CD14-positive monocyte (primary cell): ENCODE data around the gene CHST7. TPM values are rescaled to one million over a fixed set of nuclear protein-coding genes. Genes with fewer than 3 reads are reported as not detected.

Source experiments
- DNase-seq, 3 donors: peaks; one replicate each; pipeline ENCODE4 v3.0.0-alpha.2; 2011 to 2022
- H2AFZ ChIP-seq: 2 replicates; pipeline ENCODE4 v1.6.0; 2012; ENCODE audit warnings: mild to moderate bottlenecking, low read depth, low read length, inconsistent platforms; ENCODE audit not compliant: insufficient read depth, poor library complexity, severe bottlenecking
- H3K27ac ChIP-seq, 2 donors: 1 replicate in 1 of 2; 2 replicates in 1 of 2; pipeline ENCODE4 v1.5.1; 2012 to 2013; ENCODE audit warnings: low read length in 2 of 2, control low read depth in 1 of 2, inconsistent platforms in 1 of 2, low read depth in 1 of 2, mild to moderate bottlenecking in 1 of 2
- H3K27me3 ChIP-seq, 2 donors: one replicate each; pipeline versions ENCODE4 v1.6.0 to v1.6.1; 2011 to 2013; ENCODE audit warnings: low read length in 2 of 2; ENCODE audit not compliant: control insufficient read depth in 2 of 2, insufficient read depth in 2 of 2
- H3K36me3 ChIP-seq, 2 donors: replicated peaks in 1 of 2; 1 replicate in 1 of 2; 2 replicates in 1 of 2; pipeline versions ENCODE4 v1.5.1 to v1.6.1; 2012 to 2013; ENCODE audit warnings: low read length in 2 of 2, control low read depth in 1 of 2, inconsistent platforms in 1 of 2, mild to moderate bottlenecking in 1 of 2; ENCODE audit not compliant: insufficient read depth in 2 of 2, control insufficient read depth in 1 of 2
- H3K4me1 ChIP-seq, 2 donors: 1 replicate in 1 of 2; 2 replicates in 1 of 2; pipeline versions ENCODE4 v1.5.1 to v1.6.1; 2012 to 2013; ENCODE audit warnings: low read length in 2 of 2, control low read depth in 1 of 2, inconsistent platforms in 1 of 2, mild to moderate bottlenecking in 1 of 2, moderate library complexity in 1 of 2; ENCODE audit not compliant: insufficient read depth in 2 of 2, control insufficient read depth in 1 of 2
- H3K4me2 ChIP-seq: replicated peaks from 2 replicates; pipeline ENCODE3; 2012; ENCODE audit warnings: low read length, moderate library complexity, mild to moderate bottlenecking; ENCODE audit not compliant: poor library complexity, severe bottlenecking; ENCODE audit errors: extremely low read depth
- H3K4me3 ChIP-seq, 3 experiments: fragments of 200-600 bp in 1 of 3; sonication (generic) in 1 of 3; replicated peaks in 1 of 3; 1 replicate in 2 of 3; 2 replicates in 1 of 3; pipeline ENCODE4 v1.5.1; 2011 to 2013; ENCODE audit warnings: low read length in 3 of 3, mild to moderate bottlenecking in 3 of 3, control low read depth in 2 of 3, low read depth in 2 of 3, inconsistent platforms in 1 of 3, moderate library complexity in 1 of 3
- H3K79me2 ChIP-seq: 2 replicates; pipeline ENCODE4 v1.6.0; 2012; ENCODE audit warnings: mild to moderate bottlenecking, control low read depth, inconsistent platforms, low read length, moderate library complexity; ENCODE audit not compliant: insufficient read depth
- H3K9ac ChIP-seq: 2 replicates; pipeline ENCODE4 v1.6.0; 2017; ENCODE audit warnings: low read length, mild to moderate bottlenecking; ENCODE audit not compliant: insufficient read depth, poor library complexity, severe bottlenecking
- H3K9me3 ChIP-seq, 2 donors: replicated peaks in 1 of 2; 1 replicate in 1 of 2; 2 replicates in 1 of 2; pipeline versions ENCODE4 v1.5.1 to v1.6.1; 2012 to 2013; ENCODE audit warnings: low read length in 2 of 2, control low read depth in 1 of 2; ENCODE audit not compliant: control insufficient read depth in 1 of 2, insufficient read depth in 1 of 2
- H4K20me1 ChIP-seq: 2 replicates; pipeline ENCODE4 v1.6.0; 2012; ENCODE audit warnings: mild to moderate bottlenecking, low read length, control low read depth, moderate library complexity; ENCODE audit not compliant: insufficient read depth
- H3K27ac Mint-ChIP-seq, 7 donors: one replicate each; pipeline ENCODE4 v1.8.0; 2020; ENCODE audit warnings: mild to moderate bottlenecking in 7 of 7, mixed read lengths in 7 of 7, moderate library complexity in 6 of 7, inconsistent platforms in 2 of 7
- H3K27me3 Mint-ChIP-seq, 3 donors: one replicate each; pipeline ENCODE4 v1.8.0; 2021 to 2022; ENCODE audit warnings: low read depth in 3 of 3, mild to moderate bottlenecking in 3 of 3, mixed read lengths in 3 of 3, moderate library complexity in 3 of 3, inconsistent platforms in 1 of 3
- H3K36me3 Mint-ChIP-seq, 2 donors: one replicate each; pipeline ENCODE4 v1.8.0; 2020; ENCODE audit warnings: mixed read lengths in 2 of 2, inconsistent platforms in 1 of 2, mild to moderate bottlenecking in 1 of 2
- H3K4me1 Mint-ChIP-seq: one replicate; pipeline ENCODE4 v1.8.0; 2020; ENCODE audit warnings: mild to moderate bottlenecking, mixed read lengths
- H3K4me3 Mint-ChIP-seq, 2 donors: one replicate each; pipeline ENCODE4 v1.8.0; 2020; ENCODE audit warnings: mild to moderate bottlenecking in 2 of 2, mixed read lengths in 2 of 2, moderate library complexity in 1 of 2
- H3K9me3 Mint-ChIP-seq, 7 donors: one replicate each; pipeline ENCODE4 v1.8.0; 2020 to 2022; ENCODE audit warnings: mixed read lengths in 7 of 7, mild to moderate bottlenecking in 6 of 7, moderate library complexity in 6 of 7, inconsistent platforms in 2 of 7
- CTCF ChIP-seq: fragments of 200-600 bp; IDR thresholded peaks from one replicate; pipeline ENCODE4 v1.8.0; 2022; ENCODE audit warnings: antibody characterized with exemption, mild to moderate bottlenecking
- WGBS: methylation state at CpG from one replicate; pipeline ENCODE4 v1.1.5; 2013; ENCODE audit warnings: missing lambda C conversion rate; ENCODE audit not compliant: insufficient coverage; 5-methylcytosine and 5-hydroxymethylcytosine counted together
- intact Hi-C, 2 donors: fragments of 100-400 bp; cut with micrococcal nuclease; formaldehyde crosslinking; loops; one replicate each; pipeline versions ENCODE4 v1.15.0 to v1.15.1; 2023
- polyA plus RNA-seq, 3 donors: library from polyadenylated mRNA; depleted of rRNA in 1 of 3; unstranded in 2 of 3; stranded (reverse) in 1 of 3; fragments of 300-500 nt in 2 of 3; fragments of >200 nt in 1 of 3; fragmentation: Illumina TruSeq in 2 of 3; gene quantifications; 1 replicate in 2 of 3; 2 replicates in 1 of 3; pipeline ENCODE4 v1.2.3, GENCODE V29; 2012 to 2021

CHST7 gene
- polyA plus RNA-seq, 3 donors = 6.6 to 19.2 (median 8.3) TPM

- peaks cover 18% of the 10 kb centered on the region in 2 donors for H3K4me1 ChIP-seq
- no peak overlapping the region for H3K4me3 ChIP-seq
- H3K9me3 ChIP-seq = no peaks in the 10 kb centered on the region
- peaks cover 26% of the 10 kb centered on the region for H3K4me1 Mint-ChIP-seq
- peaks cover 0 to 5% (median 2%) of the 10 kb centered on the region in 3 donors for H3K27me3 Mint-ChIP-seq
- no peak overlapping the region for H3K27ac Mint-ChIP-seq
- no peak for TF ChIP-seq CTCF
- no peak overlapping the region for H2AFZ ChIP-seq
- no peak overlapping the region for H3K4me3 Mint-ChIP-seq
- H3K36me3 ChIP-seq = no peaks in the 10 kb centered on the region
- peaks cover 0 to 4% of the 10 kb centered on the region in 2 donors for H3K36me3 Mint-ChIP-seq
- H3K79me2 ChIP-seq = no peaks in the 10 kb centered on the region
- no peak overlapping the region for H3K9ac ChIP-seq
- no peaks in the 10 kb centered on the region for H3K27me3 ChIP-seq
- H3K9me3 Mint-ChIP-seq = no peaks in the 10 kb centered on the region
- no peaks in the 10 kb centered on the region for H4K20me1 ChIP-seq
- no peak overlapping the region for H3K4me2 ChIP-seq
- no peak overlapping the region for H3K27ac ChIP-seq
- DNase-seq = no peak
- intact Hi-C loops = loop anchor here in 1 of 2 donors (5.0 kb wide), 1 partner anchor 43 kb away; no protein-coding TSS in a partner anchor
- WGBS = no CpG with 5 or more reads among the region's 2 CpGs
Measured at GRCh38 chrX:46584736-46585135, 11.2 kb downstream of the CHST7 start.

- Histone ChIP-seq H3K27ac (peak overlapping the region in 1 of 2 donors; percentile 42), H3K4me3 (no peak overlapping the region), H3K9me3 (no peaks in the 10 kb centered on the region), H3K4me2 (peak overlapping the region; percentile 33), H4K20me1 (no peaks in the 10 kb centered on the region), H3K79me2 (no peaks in the 10 kb centered on the region), H2AFZ (no peak overlapping the region), H3K36me3 (no peaks in the 10 kb centered on the region), H3K4me1 (peaks cover 18% of the 10 kb centered on the region in 2 donors), H3K27me3 (no peaks in the 10 kb centered on the region), H3K9ac (no peak overlapping the region)
- H3K4me3 Mint-ChIP-seq = no peak overlapping the region
- no CpG with 5 or more reads among the region's 5 CpGs for WGBS
- H3K36me3 Mint-ChIP-seq = peaks cover 0 to 4% of the 10 kb centered on the region in 2 donors
- H3K27me3 Mint-ChIP-seq = peaks cover 0 to 5% (median 2%) of the 10 kb centered on the region in 3 donors
- H3K27ac Mint-ChIP-seq = peak overlapping the region in 2 of 7 donors; percentile 63 to 73
- no peak for TF ChIP-seq CTCF
- peaks cover 28% of the 10 kb centered on the region for H3K4me1 Mint-ChIP-seq
- H3K9me3 Mint-ChIP-seq = no peaks in the 10 kb centered on the region
- intact Hi-C loops = loop anchor here in 1 of 2 donors (5.0 kb wide), 1 partner anchor 40 kb away; no protein-coding TSS in a partner anchor
- no peak for DNase-seq
Measured at GRCh38 chrX:46587158-46587557, 13.6 kb downstream of the CHST7 start.
